Measurements from ENCODE around the gene UCN.
"Not testable (repeated sequence)": the region's sequence is repeated elsewhere in the genome, so short reads cannot be mapped to it uniquely, and the experiment has no call there.

GRCh38 chr2:27353386-27353761 lies 45.1 kb upstream of the UCN start:
- not testable (repeated sequence) for TF ChIP-seq EZH2 (IDR thresholded peaks at IDR 0.05; ENCODE audit: borderline replicate concordance, low read depth, low read length, severe bottlenecking)
- TF ChIP-seq, protein P1, sequence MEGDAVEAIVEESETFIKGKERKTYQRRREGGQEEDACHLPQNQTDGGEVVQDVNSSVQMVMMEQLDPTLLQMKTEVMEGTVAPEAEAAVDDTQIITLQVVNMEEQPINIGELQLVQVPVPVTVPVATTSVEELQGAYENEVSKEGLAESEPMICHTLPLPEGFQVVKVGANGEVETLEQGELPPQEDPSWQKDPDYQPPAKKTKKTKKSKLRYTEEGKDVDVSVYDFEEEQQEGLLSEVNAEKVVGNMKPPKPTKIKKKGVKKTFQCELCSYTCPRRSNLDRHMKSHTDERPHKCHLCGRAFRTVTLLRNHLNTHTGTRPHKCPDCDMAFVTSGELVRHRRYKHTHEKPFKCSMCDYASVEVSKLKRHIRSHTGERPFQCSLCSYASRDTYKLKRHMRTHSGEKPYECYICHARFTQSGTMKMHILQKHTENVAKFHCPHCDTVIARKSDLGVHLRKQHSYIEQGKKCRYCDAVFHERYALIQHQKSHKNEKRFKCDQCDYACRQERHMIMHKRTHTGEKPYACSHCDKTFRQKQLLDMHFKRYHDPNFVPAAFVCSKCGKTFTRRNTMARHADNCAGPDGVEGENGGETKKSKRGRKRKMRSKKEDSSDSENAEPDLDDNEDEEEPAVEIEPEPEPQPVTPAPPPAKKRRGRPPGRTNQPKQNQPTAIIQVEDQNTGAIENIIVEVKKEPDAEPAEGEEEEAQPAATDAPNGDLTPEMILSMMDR (IDR thresholded peaks at IDR 0.05; ENCODE audit: borderline replicate concordance, extremely low read depth, low read length, poor library complexity, severe bottlenecking), result not testable (repeated sequence)
